Measurements from ENCODE around the gene RPS6KC1.
"Not testable (repeated sequence)": the region's sequence is repeated elsewhere in the genome, so short reads cannot be mapped to it uniquely, and the experiment has no call there.

Gene RPS6KC1

DNA sequence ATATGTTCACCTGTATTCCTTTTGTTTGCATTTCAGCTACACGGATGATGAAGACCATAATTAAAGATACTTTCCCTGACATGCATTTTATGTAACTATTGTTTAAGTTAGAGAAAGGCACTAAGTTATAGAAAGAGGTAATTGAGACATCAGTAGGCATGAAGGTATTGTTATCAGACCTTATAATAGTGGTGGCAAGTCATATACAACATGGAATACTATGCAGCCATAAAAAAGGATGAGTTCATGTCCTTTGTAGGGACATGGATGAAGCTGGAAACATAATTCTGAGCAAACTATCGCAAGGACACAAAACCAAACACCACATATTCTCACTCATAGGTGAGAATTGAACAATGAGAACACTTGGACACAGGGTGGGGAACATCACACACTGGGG lies 109.4 kb downstream of the RPS6KC1 start:
- DNase-seq, result not testable (repeated sequence)

GRCh38 chr1:213162338-213162737 lies 111.3 kb downstream of the RPS6KC1 start:
- no peak for DNase-seq

GRCh38 chr1:213162862-213163261 lies 111.8 kb downstream of the RPS6KC1 start:
- DNase-seq, result no peak

- DNase-seq, result no peak
These were observed 112.3 kb downstream of the RPS6KC1 start for GRCh38 chr1:213163278-213163711.

DNA sequence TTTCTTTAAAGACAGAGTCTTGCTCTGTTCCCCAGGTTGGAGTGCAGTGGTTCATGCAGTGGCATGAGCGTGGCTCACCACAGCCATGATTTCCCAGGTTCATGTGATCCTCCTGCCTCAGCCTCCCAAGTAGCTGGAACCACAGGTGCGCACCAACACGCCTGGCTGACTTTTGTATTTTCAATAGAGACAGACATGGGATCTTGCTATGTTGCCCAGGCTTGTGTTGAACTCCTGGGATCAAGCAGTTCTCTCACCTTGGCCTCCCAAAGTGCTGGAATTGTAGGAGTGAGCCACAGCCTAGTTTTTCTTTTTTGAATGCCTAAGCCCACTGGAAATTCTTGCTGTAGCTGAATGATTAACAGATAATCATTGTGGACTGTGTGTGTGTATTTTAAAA lies 113.5 kb downstream of the RPS6KC1 start:
- no peak for DNase-seq

DNA sequence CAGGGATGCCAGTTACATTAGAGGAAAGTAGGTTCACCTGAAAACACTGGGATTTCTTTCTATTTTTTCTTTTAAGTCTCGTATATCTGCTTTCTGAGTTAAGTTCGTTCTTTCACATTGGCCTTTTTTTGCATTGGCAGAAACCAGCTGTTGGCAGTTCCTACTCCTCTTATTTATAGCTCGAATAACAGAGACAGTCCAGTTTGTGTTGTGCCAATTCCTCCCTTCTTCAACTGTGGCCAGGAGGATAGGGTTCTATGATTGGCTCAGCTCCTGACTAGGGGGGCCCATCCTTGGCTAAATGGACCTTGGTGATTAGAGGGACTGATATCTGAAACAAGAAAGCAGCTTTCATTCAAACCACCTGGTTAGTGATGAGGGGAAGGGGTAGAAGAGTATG lies 115.8 kb downstream of the RPS6KC1 start:
- no peak for DNase-seq

DNA sequence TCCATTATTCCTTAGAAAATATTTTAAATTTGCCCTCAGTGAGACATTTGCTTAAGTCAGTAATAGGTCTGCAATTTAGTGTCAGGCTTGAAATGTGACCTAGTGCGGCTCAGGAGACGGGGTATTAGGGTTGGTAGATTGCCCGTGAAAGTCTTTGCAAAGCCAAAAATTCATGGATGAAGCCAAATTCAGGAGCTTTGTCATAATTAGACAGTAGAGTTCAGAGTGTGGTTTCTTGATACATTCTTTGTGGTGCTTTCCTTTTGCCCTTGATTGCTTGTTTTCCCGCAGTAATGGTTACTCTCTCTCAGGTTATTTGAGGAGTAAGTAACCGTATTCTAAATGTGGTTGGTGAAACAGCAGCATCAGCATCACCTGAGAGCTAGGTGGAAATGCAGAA lies 120.7 kb downstream of the RPS6KC1 start:
- DNase-seq, result no peak

GRCh38 chr1:213176341-213176740 lies 125.3 kb downstream of the RPS6KC1 start:
- DNase-seq, result no peak

DNA sequence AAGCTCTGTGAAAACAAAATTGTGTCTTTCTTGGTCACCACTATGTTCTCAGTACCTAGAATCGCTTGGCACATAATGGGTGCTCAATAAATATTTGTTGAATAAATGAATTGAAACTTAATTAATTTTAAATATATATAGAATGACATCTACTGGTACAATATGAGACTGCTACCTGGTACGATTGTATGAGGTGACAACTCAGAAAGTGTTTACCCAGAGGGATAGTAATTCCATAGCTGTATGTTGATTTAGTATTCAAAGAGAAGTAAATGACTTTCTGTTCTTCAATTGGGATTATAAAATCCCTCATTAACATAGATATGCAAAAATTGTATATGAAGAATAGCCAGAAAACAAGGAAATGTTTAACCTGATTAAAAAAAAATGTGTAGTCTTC lies 128.7 kb downstream of the RPS6KC1 start:
- no peak for DNase-seq

DNA sequence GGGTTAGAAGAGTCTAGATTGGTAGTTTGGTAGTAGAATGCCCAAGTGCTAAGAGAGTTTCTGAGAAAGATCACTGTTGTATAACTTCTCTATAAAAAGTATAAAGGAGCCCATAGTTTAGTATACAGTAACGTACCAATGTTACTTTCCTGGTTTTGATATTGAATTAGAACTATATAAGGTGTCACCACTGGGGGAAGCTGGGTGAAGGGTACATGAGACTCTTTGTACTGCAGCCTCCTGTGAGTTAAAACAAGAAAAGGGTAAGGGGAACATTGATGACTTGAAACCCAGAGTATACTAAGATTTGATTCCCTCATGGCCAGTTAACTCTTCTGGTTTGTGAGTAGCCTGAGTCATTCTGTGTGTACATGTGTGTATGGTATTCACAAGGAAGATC lies 129.8 kb downstream of the RPS6KC1 start:
- DNase-seq, result no peak

DNA sequence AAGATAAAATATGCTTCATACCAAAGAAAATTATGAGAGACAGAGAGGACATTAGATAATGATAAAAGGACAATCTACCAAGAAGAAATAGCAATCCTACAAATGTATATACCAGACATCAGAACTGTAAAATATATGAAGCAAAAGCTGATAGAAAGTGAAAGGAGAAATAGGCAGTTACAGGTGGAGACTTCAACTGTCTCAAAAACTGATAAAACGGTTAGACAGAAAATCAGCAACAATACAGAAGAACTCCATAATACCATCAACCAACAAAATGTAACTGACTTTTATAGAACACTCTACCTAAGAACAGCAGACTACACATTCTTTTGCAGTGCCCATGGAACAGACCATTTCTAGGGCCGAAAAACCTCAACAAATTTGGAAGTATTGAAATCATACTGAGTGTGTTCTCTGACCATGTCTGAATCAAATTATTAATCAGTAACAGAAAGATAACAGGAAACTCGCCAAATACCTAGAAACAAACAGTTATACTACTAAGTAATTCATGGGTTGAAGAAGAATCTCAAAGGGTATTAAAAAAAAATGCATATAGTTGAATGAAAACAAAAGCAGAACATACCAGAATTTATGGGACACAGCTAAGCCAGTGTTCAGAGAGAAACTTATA lies 132.1 kb downstream of the RPS6KC1 start:
- no peak for DNase-seq

DNA sequence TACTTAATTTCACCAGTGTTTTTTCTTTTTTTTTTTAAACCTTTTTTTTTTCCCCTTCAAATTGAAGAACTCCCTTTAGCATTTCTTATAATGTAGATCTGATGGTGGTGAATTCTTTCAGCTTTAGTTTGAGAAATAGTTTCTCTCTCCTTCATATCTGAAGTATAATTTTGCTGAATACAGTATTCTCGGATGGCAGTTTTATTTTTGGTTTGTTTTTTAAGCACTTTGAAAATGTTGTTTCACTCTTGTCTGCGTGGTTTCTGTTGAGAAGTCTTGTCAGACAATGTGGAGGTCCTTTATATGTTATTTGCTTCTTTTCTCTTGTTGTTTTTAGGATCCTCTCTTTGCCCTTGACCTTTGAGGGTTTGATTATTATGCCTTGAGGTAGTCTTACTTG lies 135.1 kb downstream of the RPS6KC1 start:
- no peak for DNase-seq

DNA sequence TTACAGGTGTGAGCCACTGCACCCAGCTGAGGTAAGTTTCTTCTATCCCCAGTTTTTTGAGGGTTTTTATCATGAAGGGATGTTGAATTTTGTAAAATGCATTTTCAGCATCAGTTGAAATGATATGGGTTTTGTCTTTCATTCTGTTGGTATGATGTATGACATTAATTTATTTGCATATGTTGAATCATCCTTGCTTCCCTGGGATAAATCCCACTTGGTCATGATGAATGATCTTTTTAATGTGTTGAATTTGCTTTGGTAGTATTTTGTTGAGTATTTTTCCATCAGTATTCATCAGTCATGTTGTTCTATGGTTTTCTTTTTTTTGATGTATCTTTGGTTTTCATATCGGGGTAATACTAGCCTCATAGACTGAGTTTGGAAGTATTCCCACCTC lies 141.0 kb downstream of the RPS6KC1 start:
- no peak for DNase-seq

- no peak for DNase-seq
These were observed 143.3 kb downstream of the RPS6KC1 start for GRCh38 chr1:213194383-213194782.

DNA sequence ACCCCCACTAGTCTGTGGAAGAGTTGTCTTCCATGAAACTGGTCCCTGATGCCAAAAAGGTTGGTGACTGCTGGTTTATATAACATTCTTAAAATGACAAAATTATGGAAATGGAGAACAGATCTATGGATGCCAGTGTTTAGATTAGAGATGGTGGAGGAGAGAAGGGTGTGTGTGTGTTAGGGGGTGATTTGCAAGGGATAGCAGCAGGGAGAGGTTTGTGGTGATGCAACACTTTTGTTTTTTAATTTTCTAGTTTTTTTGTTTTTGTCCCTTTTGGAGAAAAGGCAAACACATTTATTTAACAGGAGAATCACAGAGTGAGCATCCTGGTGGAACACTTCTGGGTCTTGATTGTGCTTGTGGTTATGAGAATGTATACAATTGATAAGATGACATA lies 143.8 kb downstream of the RPS6KC1 start:
- no peak for DNase-seq

DNA sequence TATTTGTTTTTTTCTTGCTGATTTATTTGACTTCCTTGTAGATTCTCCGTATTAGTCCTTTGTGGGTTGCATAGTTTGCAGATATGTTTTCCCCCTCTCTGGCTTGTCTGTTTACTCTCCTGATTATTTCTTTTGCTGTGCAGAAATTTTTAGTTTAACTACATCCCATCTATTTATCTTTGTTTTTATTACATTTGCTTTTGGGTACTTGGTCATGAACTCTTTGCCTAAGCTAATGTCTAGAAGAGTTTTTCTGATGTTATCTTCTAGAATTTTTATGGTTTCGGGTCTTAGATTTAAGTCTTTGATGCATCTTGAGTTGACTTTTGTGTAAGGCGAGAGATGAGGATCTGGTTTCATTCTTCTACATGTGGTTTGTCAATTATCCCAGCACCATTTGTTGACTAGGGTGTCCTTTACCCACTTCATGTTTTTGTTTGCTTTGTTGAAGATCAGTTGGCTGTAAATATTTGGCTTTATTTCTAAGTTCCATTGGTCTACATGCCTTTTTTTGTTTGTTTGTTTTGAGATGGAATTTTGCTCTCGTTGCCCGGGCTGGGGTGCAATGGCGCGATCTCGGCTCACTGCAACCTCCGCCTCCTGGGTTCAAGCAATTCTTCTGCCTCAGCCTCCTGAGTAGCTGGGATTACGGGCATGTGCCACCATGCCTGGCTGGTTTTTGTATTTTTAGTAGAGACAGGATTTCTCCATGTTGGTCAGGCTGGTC lies 145.4 kb downstream of the RPS6KC1 start:
- not testable (repeated sequence) for DNase-seq

DNA sequence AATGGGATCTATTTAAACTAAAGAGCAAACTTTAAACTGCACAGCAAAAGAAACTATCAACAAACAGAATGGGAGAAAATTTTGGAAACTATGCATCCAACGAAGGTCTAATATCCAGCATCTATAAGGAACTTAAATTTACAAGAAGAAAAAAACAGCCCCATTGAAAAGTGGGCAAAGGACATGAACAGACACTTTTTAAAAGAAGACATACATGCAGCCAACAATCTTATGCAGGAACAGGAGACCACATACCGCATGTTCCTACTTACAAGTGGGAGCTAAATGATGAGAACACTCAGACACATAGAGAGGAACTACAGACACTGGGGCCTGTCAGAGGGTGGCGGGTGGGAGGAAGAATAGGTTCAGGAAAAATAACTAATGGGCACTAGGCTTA lies 149.6 kb downstream of the RPS6KC1 start:
- DNase-seq, result no peak

DNA sequence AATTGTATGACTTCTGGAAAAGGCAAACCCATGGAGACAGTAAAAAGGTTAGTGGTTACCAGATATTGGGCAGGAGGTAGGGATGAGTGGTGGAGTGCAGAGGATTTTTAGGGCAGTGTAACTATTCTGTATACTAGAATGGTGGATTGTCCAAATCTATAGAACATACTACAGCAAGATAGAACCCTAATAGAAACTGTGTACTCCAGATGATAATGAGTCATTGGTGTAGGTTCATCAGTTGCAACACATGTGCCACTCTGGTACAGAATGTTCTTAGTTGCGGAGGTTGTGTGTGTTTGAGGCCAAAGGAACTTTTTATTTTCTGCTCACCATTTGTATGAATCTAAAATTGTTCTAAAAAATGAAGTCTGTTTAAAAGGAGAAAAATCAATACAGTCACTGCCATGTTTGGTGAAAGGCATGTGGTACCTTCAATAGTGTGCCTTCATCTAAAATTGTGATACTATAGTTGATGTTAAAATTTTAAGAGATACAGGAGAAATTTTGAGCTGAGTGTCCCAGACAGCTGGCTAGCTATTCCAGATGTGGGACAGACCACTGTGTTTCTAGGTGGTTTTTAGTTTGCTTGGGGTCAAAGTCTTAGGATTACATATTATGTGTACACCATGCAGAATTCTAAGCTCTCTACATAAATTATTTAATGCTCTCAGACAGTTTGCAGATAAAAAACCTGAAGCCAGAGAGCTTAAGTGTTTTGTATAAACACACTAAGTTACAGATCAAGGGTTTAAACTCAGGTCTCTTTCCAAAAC lies 150.5 kb downstream of the RPS6KC1 start:
- no peak for DNase-seq

- no peak for DNase-seq
These were observed 160.2 kb downstream of the RPS6KC1 start for GRCh38 chr1:213211201-213211600.

GRCh38 chr1:213219076-213219475 lies 168.0 kb downstream of the RPS6KC1 start:
- DNase-seq, result not testable (repeated sequence)

DNA sequence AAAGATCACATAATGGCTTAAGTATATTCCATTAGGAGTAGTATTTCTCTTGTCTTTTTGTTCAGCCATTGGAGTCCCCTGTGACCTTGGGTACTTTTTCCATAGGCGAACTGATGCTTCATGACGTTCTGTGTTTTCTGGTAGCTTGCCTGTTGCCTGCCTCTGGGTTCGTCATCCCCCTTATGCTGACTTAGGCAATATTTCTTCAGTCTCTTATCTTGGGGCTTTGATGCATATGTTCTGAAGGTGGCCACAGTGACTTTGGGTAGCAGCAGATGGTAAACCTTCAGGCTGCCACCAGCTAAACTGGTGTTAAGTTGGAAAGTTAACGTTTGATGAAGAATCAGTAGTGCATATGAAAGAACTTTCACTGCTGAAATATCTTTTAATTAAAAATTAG lies 170.2 kb downstream of the RPS6KC1 start:
- DNase-seq, result no peak

GRCh38 chr1:213227458-213227857 lies 176.4 kb downstream of the RPS6KC1 start:
- DNase-seq, result no peak

DNA sequence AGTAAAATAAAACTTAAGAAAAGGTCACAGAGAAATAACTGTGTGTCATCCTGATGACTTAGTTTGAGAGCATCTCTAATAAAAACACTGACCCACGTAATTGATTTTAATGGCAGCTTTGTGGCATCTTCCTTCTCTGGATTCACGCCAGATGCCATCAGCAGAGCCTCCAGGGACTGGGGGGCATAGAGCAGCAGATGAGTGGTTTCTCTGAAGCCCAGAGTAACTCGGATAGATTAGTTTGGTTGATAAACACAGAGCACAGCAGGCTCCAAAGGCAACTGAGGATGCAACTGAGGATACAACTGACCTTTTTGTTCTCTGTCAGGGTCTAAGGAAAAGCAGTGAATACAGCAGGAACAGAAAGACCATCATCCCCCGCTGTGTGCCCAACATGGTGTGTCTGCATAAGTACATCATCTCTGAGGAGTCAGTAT lies 180.8 kb downstream of the RPS6KC1 start:
- DNase-seq, result no peak

DNA sequence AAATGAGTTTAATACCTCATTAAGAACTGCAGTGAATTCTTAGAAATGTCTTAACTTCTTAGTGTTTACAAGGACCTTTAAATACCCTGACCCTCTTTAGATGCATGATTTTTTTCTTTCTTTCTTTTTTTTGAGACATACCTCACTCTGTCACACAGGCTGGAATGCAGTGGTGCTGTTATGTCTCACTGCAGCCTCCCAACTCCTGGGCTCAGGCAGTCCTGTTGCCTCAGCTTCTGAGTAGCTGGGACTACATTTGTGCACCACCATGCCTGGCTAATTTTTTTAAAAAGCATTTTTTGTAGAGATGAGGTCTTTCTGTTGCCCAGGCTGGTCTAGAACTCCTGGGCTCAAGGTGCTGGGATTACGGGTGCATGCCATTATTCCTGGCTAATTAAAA lies 191.8 kb downstream of the RPS6KC1 start:
- no peak for DNase-seq

All from DMS 273 treated with DMSO at 0.1 percent for 48 hours (cell line).